SK-N-SH (cell line): ENCODE data around the gene DGUOK. TPM values are rescaled to one million over a fixed set of nuclear protein-coding genes. Genes with fewer than 3 reads are reported as not detected.

Experiments used
- CTCF ChIA-PET: fragments of 300-600, 350-600 bp; formaldehyde crosslinking; extraction: SDS; loops from one replicate; lab custom pipeline; 2021; lab: Yijun Ruan, JAX
- POLR2A ChIA-PET: fragments of 350-600 bp; sonication (Branson Sonifier 250); formaldehyde crosslinking; extraction: SDS; loops from one replicate; lab custom pipeline; 2020; ENCODE audit warnings: antibody characterized with exemption, inconsistent platforms; lab: Yijun Ruan, JAX
- DNase-seq: peaks from one replicate; pipeline ENCODE4 v3.0.0; 2012
- H2AFZ ChIP-seq: fragments of 200-600 bp; sonication (generic); 2 replicates; pipeline ENCODE4 v1.8.1; 2016; ENCODE audit warnings: antibody characterized with exemption, mild to moderate bottlenecking, low read depth
- H3F3A ChIP-seq: fragments of 200-600 bp; sonication (generic); replicated peaks from 2 replicates; pipeline ENCODE3; 2016; ENCODE audit warnings: antibody characterized with exemption, mild to moderate bottlenecking; ENCODE audit not compliant: insufficient read depth
- H3K27ac ChIP-seq, 2 experiments: fragments of 200-500 bp in 1 of 2; fragments of 200-600 bp in 1 of 2; sonication (Bioruptor generic) in 1 of 2; sonication (generic), shearing (Covaris generic) in 1 of 2; 2 replicates each; pipeline versions ENCODE4 v1.5.1 to v1.6.1; 2014 to 2016; ENCODE audit warnings: low read depth in 2 of 2, inconsistent platforms in 1 of 2, low read length in 1 of 2, mild to moderate bottlenecking in 1 of 2, mixed read lengths in 1 of 2
- H3K27me3 ChIP-seq: fragments of 200-600 bp; sonication (generic), shearing (Covaris generic); 2 replicates; pipeline ENCODE4 v1.6.1; 2016; ENCODE audit warnings: mixed run types; ENCODE audit not compliant: insufficient read depth
- H3K36me3 ChIP-seq, 2 experiments: fragments of 200-500 bp in 1 of 2; fragments of 200-600 bp in 1 of 2; sonication (Bioruptor generic) in 1 of 2; sonication (generic) in 1 of 2; replicated peaks in 1 of 2; 2 replicates each; pipeline versions ENCODE3 to v1.5.1; 2014 to 2016; ENCODE audit warnings: low read length in 1 of 2, mild to moderate bottlenecking in 1 of 2; ENCODE audit not compliant: insufficient read depth in 2 of 2, control insufficient read depth in 1 of 2
- H3K4me1 ChIP-seq, 2 experiments: fragments of 200-500 bp in 1 of 2; fragments of 200-600 bp in 1 of 2; sonication (Bioruptor generic) in 1 of 2; sonication (generic), shearing (Covaris generic) in 1 of 2; 2 replicates each; pipeline versions ENCODE4 v1.5.1 to v1.6.1; 2014 to 2016; ENCODE audit warnings: low read depth in 1 of 2, low read length in 1 of 2, mixed run types in 1 of 2; ENCODE audit not compliant: insufficient read depth in 2 of 2, control insufficient read depth in 1 of 2
- H3K4me2 ChIP-seq: fragments of 200-600 bp; sonication (generic), shearing (Covaris generic); 2 replicates; pipeline ENCODE4 v1.6.1; 2017; ENCODE audit warnings: mixed run types
- H3K4me3 ChIP-seq, 2 experiments: fragments of 200-500 bp in 1 of 2; fragments of 200-600 bp in 1 of 2; sonication (Bioruptor generic) in 1 of 2; sonication (generic), shearing (Covaris generic) in 1 of 2; 2 replicates each; pipeline versions ENCODE4 v1.5.1 to v1.8.1; 2014 to 2016; ENCODE audit warnings: low read depth in 2 of 2, inconsistent platforms in 1 of 2, low read length in 1 of 2, mild to moderate bottlenecking in 1 of 2, mixed read lengths in 1 of 2, moderate library complexity in 1 of 2
- H3K79me2 ChIP-seq: fragments of 200-600 bp; sonication (generic); 2 replicates; pipeline ENCODE4 v1.8.1; 2017; ENCODE audit warnings: mild to moderate bottlenecking; ENCODE audit not compliant: insufficient read depth
- H3K9ac ChIP-seq: fragments of 200-600 bp; sonication (generic); 2 replicates; pipeline ENCODE4 v1.6.1; 2017; ENCODE audit warnings: mixed run types
- H3K9me2 ChIP-seq: fragments of 200-600 bp; sonication (generic); 2 replicates; pipeline ENCODE4 v1.6.1; 2017; ENCODE audit warnings: mixed run types
- H3K9me3 ChIP-seq: fragments of 200-600 bp; sonication (generic); 2 replicates; pipeline ENCODE4 v1.6.1; 2017; ENCODE audit warnings: mixed run types, mild to moderate bottlenecking, moderate library complexity
- H4K20me1 ChIP-seq: fragments of 200-600 bp; sonication (generic); 2 replicates; pipeline ENCODE4 v1.6.1; 2017; ENCODE audit warnings: mild to moderate bottlenecking, mixed run types; ENCODE audit not compliant: insufficient read depth
- CHD2 ChIP-seq: fragments of 150-350 bp; IDR thresholded peaks from 2 replicates; pipeline ENCODE4 v1.6.1; 2018; ENCODE audit warnings: low read length; ENCODE audit not compliant: partially characterized antibody
- CTCF ChIP-seq: fragments of 200-600 bp; sonication (generic); IDR thresholded peaks from 2 replicates; pipeline ENCODE4 v1.6.1; 2017; ENCODE audit warnings: antibody characterized with exemption, mild to moderate bottlenecking, moderate library complexity
- ELF1 ChIP-seq: IDR thresholded peaks from 2 replicates; pipeline ENCODE4 v1.4.0; 2012
- EZH2phosphoT487 ChIP-seq: fragments of 200-600 bp; sonication (generic); IDR thresholded peaks from 2 replicates; pipeline ENCODE4 v1.6.1; 2017; ENCODE audit warnings: low read depth, mixed run types, mild to moderate bottlenecking, antibody characterized with exemption, moderate library complexity, borderline replicate concordance
- FOSL2 ChIP-seq: IDR thresholded peaks from 2 replicates; pipeline ENCODE4 v1.4.0; 2012; ENCODE audit warnings: low read depth, mild to moderate bottlenecking, moderate library complexity, borderline replicate concordance
- GATA2 ChIP-seq: sonication (generic); formaldehyde crosslinking; IDR thresholded peaks from 2 replicates; pipeline ENCODE4 v1.5.0; 2020; ENCODE audit warnings: mild to moderate bottlenecking, missing genetic modification reagents
- IRF3 ChIP-seq: fragments of 150-350 bp; IDR thresholded peaks from 2 replicates; pipeline ENCODE4 v1.6.1; 2016; ENCODE audit warnings: mild to moderate bottlenecking, low read depth, low read length
- JUND ChIP-seq: IDR thresholded peaks from 2 replicates; pipeline ENCODE4 v1.4.0; 2012
- MAX ChIP-seq: IDR thresholded peaks from 2 replicates; pipeline ENCODE4 v1.4.0; 2012; ENCODE audit warnings: low read depth
- MXI1 ChIP-seq: IDR thresholded peaks from 2 replicates; pipeline ENCODE4 v1.6.1; 2012; ENCODE audit warnings: mild to moderate bottlenecking, low read depth, low read length, improper control_type of control experiment
- NFIC ChIP-seq: IDR thresholded peaks from 2 replicates; pipeline ENCODE4 v1.4.0; 2012; ENCODE audit warnings: borderline replicate concordance
- NRF1 ChIP-seq: IDR thresholded peaks from 2 replicates; pipeline ENCODE4 v1.6.1; 2012; ENCODE audit warnings: low read depth, mild to moderate bottlenecking, low read length
- RXRA ChIP-seq: IDR thresholded peaks from 2 replicates; pipeline ENCODE4 v1.4.0; 2012; ENCODE audit warnings: low read depth, mild to moderate bottlenecking, borderline replicate concordance
- SIN3A ChIP-seq: IDR thresholded peaks from 2 replicates; pipeline ENCODE4 v1.6.1; 2012; ENCODE audit warnings: low read depth, mild to moderate bottlenecking, low read length, moderate library complexity, borderline replicate concordance
- SMC3 ChIP-seq: IDR thresholded peaks from 2 replicates; pipeline ENCODE4 v1.6.1; 2012; ENCODE audit warnings: low read depth, low read length, improper control_type of control experiment
- TEAD4 ChIP-seq: IDR thresholded peaks from 2 replicates; pipeline ENCODE4 v1.4.0; 2012; ENCODE audit warnings: mild to moderate bottlenecking, borderline replicate concordance; ENCODE audit not compliant: insufficient read depth
- USF1 ChIP-seq: IDR thresholded peaks from 2 replicates; pipeline ENCODE4 v1.4.0; 2012; ENCODE audit warnings: low read depth, borderline replicate concordance
- USF2 ChIP-seq: fragments of 150-350 bp; IDR thresholded peaks from 2 replicates; pipeline ENCODE4 v1.6.1; 2017; ENCODE audit warnings: antibody characterized with exemption, low read length, low read depth, borderline replicate concordance
- YY1 ChIP-seq: IDR thresholded peaks from 2 replicates; pipeline ENCODE4 v1.4.0; 2012; ENCODE audit warnings: low read depth, mild to moderate bottlenecking
- ZBTB33 ChIP-seq: IDR thresholded peaks from 2 replicates; pipeline ENCODE4 v1.4.0; 2012; ENCODE audit warnings: low read depth, borderline replicate concordance
- WGBS: methylation state at CpG from one replicate; pipeline ENCODE4 v1.1.6; 2017; ENCODE audit warnings: low lambda C conversion rate; 5-methylcytosine and 5-hydroxymethylcytosine counted together
- polyA plus RNA-seq, 3 experiments: library from polyadenylated mRNA; depleted of rRNA; stranded (reverse); fragments of >200 nt; gene quantifications; 2 replicates each; pipeline ENCODE4 v1.2.3, GENCODE V29; 2012

The DGUOK gene
- polyA plus RNA-seq, 1 of the 3 experiments (the other 2 are of a cell fraction): 122 TPM

- DNase-seq: no peak
- WGBS: 66% methylated on average over 2 of the region's 2 CpGs
These were observed 37.5 kb downstream of the DGUOK start for GRCh38 chr2:73964223-73964622.

GRCh38 chr2:73965053-73965452 is 38.4 kb downstream of the DGUOK start:
- DNase-seq: no peak
- no peak overlapping the region for H2AFZ ChIP-seq
- no peaks in the 10 kb centered on the region for H3K36me3 ChIP-seq
- H3K79me2 ChIP-seq: no peaks in the 10 kb centered on the region
- H3K4me1 ChIP-seq: peaks cover 2% of the 10 kb centered on the region in 2 experiments; a peak in 1 of 4 replicates
- POLR2A ChIA-PET: no interaction called here
- no peak overlapping the region for H3K9ac ChIP-seq
- H3K27ac ChIP-seq: no peak overlapping the region
- no peaks in the 10 kb centered on the region for H4K20me1 ChIP-seq
- no peaks in the 10 kb centered on the region for H3K27me3 ChIP-seq
- H3F3A ChIP-seq: peaks cover 9% of the 10 kb centered on the region
- H3K9me3 ChIP-seq: no peaks in the 10 kb centered on the region
- CTCF ChIA-PET: interaction anchor here (0.6 kb wide), 1 partner anchor 31 kb away, joined by 3 read pairs; no protein-coding TSS in a partner anchor
- no peak overlapping the region for H3K4me3 ChIP-seq
- no peak overlapping the region for H3K4me2 ChIP-seq
- no peaks in the 10 kb centered on the region for H3K9me2 ChIP-seq
- WGBS: 97% methylated on average over 3 of the region's 3 CpGs
- no peak for TF ChIP-seq NRF1
- TF ChIP-seq FOSL2: no peak
- TF ChIP-seq CTCF: no peak
- TF ChIP-seq CHD2: no peak
- TF ChIP-seq RXRA: no peak
- TF ChIP-seq GATA2 (CRISPR knock-in tag): no peak
- TF ChIP-seq NFIC: no peak
- TF ChIP-seq IRF3: no peak
- TF ChIP-seq USF1: no peak
- TF ChIP-seq SMC3: no peak
- TF ChIP-seq YY1: no peak
- TF ChIP-seq MAX: no peak
- TF ChIP-seq ZBTB33: no peak
- TF ChIP-seq ELF1: no peak
- TF ChIP-seq MXI1: no peak
- no peak for TF ChIP-seq TEAD4
- no peak for TF ChIP-seq USF2
- no peak for TF ChIP-seq JUND

More at GRCh38 chr2:73964223-73964622, 37.5 kb downstream of the DGUOK start:
- H3F3A ChIP-seq: peaks cover 9% of the 10 kb centered on the region
- no peaks in the 10 kb centered on the region for H3K9me3 ChIP-seq
- ChIA-PET CTCF (no interaction called here), POLR2A (no interaction called here)
- peaks cover 7 to 8% of the 10 kb centered on the region in 2 experiments for H3K36me3 ChIP-seq
- H3K27me3 ChIP-seq: no peaks in the 10 kb centered on the region
- no peak overlapping the region for H3K4me3 ChIP-seq
- no peak overlapping the region for H3K9ac ChIP-seq
- no peaks in the 10 kb centered on the region for H3K9me2 ChIP-seq
- no peak overlapping the region for H3K4me2 ChIP-seq
- TF ChIP-seq NRF1 (no peak), USF1 (no peak), EZH2phosphoT487 (no peak), SIN3A (no peak)
- no peak overlapping the region for H3K27ac ChIP-seq
- no peaks in the 10 kb centered on the region for H4K20me1 ChIP-seq
- H2AFZ ChIP-seq: no peak overlapping the region
- H3K79me2 ChIP-seq: no peaks in the 10 kb centered on the region
- H3K4me1 ChIP-seq: peaks cover 0 to 2% of the 10 kb centered on the region in 2 experiments; a peak in 1 of 4 replicates
